HG02623 (cell line): ENCODE data around the gene MUC22.
"Not testable (repeated sequence)": the region's sequence is repeated elsewhere in the genome, so short reads cannot be mapped to it uniquely, and the experiment has no call there.

Source experiments
- ATAC-seq: cut with Tn5 transposase; IDR thresholded peaks from one replicate; pipeline ENCODE4 v1.9.1; 2021; ENCODE audit warnings: moderate library complexity; ENCODE audit not compliant: unreplicated experiment

Gene MUC22

GRCh38 chr6:31010393-31011060, at the start of gene MUC22:
Gene MUC22, plus strand, starts transcription at chr6:31010474. Its CDS starts 233 bp downstream, at chr6:31010707.
- ATAC-seq = no peak

GRCh38 chr6:30960907-30961673, 49.2 kb upstream of the MUC22 start:
- ATAC-seq = no peak

- ATAC-seq = no peak
These were observed 47.6 kb upstream of the MUC22 start for GRCh38 chr6:30962716-30963115.

GRCh38 chr6:30963641-30964040, 46.6 kb upstream of the MUC22 start:
- ATAC-seq = no peak

- no peak for ATAC-seq
These were observed 46.2 kb upstream of the MUC22 start for GRCh38 chr6:30964075-30964474.

- no peak for ATAC-seq
These were observed 45.1 kb upstream of the MUC22 start for GRCh38 chr6:30965140-30965601.

GRCh38 chr6:30966154-30966553, 44.1 kb upstream of the MUC22 start:
- ATAC-seq = no peak

- not testable (repeated sequence) for ATAC-seq
These were observed 41.1 kb upstream of the MUC22 start for GRCh38 chr6:30969171-30969570.

- ATAC-seq = no peak
These were observed 39.3 kb upstream of the MUC22 start for GRCh38 chr6:30970946-30971345.

GRCh38 chr6:30972816-30973215, 37.5 kb upstream of the MUC22 start:
- ATAC-seq = no peak

GRCh38 chr6:30974490-30975252, 35.6 kb upstream of the MUC22 start:
- no peak for ATAC-seq

GRCh38 chr6:30979141-30979540, 31.1 kb upstream of the MUC22 start:
- ATAC-seq = no peak

- ATAC-seq = no peak
These were observed 30.6 kb upstream of the MUC22 start for GRCh38 chr6:30979690-30980089.

GRCh38 chr6:30981942-30982772, 28.1 kb upstream of the MUC22 start:
- ATAC-seq = no peak

GRCh38 chr6:30983439-30983838, 26.8 kb upstream of the MUC22 start, which contains the start of gene MUC21:
Gene MUC21, plus strand, starts transcription at chr6:30983718. Its CDS starts 241 bp downstream, at chr6:30983959.
- no peak for ATAC-seq

- ATAC-seq = no peak
These were observed 24.8 kb upstream of the MUC22 start for GRCh38 chr6:30985490-30985889.

GRCh38 chr6:30987304-30987703, 23.0 kb upstream of the MUC22 start:
- ATAC-seq = no peak

- no peak for ATAC-seq
These were observed 22.0 kb upstream of the MUC22 start for GRCh38 chr6:30988209-30988825.

GRCh38 chr6:30990422-30991086, 19.7 kb upstream of the MUC22 start:
- ATAC-seq = no peak

- ATAC-seq = no peak
These were observed 18.4 kb upstream of the MUC22 start for GRCh38 chr6:30991891-30992290.
